NT2/D1 (cell line): Measurements from ENCODE around the gene CYSRT1.

ENCODE experiments used
- YY1 ChIP-seq: IDR thresholded peaks from 2 replicates; pipeline ENCODE4 v1.6.1; 2011; ENCODE audit not compliant: insufficient read length, insufficient read depth
- ZNF274 ChIP-seq: IDR thresholded peaks from 2 replicates; pipeline ENCODE4 v1.6.1; 2011; ENCODE audit warnings: mild to moderate bottlenecking, low read depth, low read length

- no peak for TF ChIP-seq YY1
- no peak for TF ChIP-seq ZNF274
These were observed 19.8 kb downstream of the CYSRT1 start for GRCh38 chr9:137244486-137245449.
